HG03108 (cell line): ENCODE results near the gene GRIA4.

Source experiments
- ATAC-seq: cut with Tn5 transposase; IDR thresholded peaks from one replicate; pipeline ENCODE4 v1.9.1; 2021; ENCODE audit warnings: moderate library complexity; ENCODE audit not compliant: unreplicated experiment

The GRIA4 gene

DNA sequence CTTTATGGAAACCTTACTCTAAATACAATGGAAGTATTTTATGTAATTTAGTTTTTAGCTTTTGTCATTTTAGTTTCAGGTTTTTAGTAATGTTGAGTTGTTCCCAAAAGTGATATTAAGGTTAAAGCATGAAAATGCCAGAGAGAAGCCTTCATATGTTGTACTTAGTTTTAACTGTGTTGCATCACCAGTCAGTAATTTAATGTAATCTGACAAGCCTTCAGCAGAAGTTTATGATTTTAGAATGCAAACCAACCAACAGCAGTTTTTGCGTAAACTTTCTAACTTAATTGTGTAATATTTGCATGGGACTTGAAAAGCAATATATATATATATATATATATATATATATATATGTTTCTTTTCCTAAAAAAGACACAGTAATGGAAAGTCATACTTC is 301.6 kb downstream of the GRIA4 start:
- ATAC-seq: no peak

- no peak for ATAC-seq
Measured at GRCh38 chr11:105912666-105913065, 302.8 kb downstream of the GRIA4 start.

GRCh38 chr11:105915021-105915420 is 305.1 kb downstream of the GRIA4 start:
- no peak for ATAC-seq

DNA sequence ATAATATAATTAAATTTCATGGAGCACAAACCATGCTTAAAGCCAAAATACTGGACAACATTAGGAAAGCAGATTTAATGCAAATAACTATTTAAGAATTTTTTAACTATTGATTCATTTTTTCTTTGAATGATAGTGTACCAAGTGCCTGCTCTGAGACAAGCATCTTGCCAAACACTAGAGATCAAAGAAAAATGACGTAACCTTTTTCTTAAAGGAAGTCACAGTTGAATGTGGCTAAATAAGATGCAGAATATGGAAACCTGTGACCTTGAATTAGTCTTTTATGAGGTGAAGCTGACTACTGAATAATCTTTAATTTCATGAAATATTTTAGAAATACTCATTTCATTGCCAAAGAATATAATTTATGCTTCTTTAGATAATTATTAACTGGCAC is 308.2 kb downstream of the GRIA4 start:
- no peak for ATAC-seq

- no peak for ATAC-seq
Measured at GRCh38 chr11:105918600-105918999, 308.7 kb downstream of the GRIA4 start.

- no peak for ATAC-seq
Measured at GRCh38 chr11:105923252-105923651, 313.4 kb downstream of the GRIA4 start.

DNA sequence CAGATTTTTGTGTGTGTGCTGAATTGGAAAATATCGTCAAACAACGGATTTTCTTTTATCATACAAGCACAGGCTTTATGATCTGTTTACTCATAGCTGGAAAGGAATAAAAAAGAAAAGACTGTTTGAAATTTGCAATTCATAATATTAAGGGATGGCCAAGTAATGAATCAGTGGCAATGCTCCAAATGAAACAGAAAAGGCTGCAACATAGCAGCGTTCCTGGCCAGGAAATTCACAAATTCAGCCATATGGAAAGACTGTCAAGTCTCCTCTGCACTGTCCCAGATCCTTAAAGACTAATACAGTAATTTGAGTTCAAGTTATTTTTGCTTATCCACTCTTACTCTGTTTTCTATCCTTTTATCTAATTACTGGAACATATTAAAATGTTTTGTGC is 313.9 kb downstream of the GRIA4 start:
- no peak for ATAC-seq

DNA sequence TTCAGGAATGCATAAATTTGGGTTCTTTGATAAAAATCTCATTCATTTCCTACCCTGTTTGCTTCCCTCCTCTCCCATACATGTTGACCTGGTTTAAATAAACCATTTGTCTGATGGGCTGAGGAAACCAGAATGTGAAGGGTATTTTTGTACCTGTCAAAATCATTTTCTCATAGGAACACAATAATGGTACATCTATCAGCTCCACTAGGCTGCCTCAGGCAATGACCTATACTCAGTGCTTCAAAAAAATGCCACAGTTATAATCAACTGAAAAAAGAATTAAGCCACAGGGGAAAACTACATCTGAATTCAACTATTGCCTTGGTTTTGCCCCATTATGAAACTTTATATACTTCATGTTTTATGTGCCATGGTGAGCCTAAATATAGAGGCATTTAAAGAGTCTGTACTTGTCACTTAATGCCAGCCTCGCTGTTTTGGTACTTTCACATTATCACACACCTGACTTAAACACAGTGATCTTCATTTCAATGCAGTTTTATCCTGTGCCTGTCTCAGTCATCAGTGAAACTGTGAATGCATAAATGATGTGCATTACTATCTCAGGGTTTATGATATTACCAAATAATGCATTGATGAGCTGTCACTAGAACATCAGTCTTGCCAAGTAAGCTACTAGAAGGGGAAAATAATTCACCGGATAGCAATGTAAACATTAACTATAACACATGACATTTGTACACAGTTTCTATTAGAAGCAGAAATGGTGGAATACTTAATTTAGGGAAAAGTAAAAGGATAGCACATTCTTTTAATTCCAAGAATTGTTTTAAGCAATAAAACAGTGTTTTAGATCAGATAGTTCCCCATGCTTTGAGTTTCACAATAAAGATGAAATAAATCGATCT is 319.4 kb downstream of the GRIA4 start:
- ATAC-seq: no peak

DNA sequence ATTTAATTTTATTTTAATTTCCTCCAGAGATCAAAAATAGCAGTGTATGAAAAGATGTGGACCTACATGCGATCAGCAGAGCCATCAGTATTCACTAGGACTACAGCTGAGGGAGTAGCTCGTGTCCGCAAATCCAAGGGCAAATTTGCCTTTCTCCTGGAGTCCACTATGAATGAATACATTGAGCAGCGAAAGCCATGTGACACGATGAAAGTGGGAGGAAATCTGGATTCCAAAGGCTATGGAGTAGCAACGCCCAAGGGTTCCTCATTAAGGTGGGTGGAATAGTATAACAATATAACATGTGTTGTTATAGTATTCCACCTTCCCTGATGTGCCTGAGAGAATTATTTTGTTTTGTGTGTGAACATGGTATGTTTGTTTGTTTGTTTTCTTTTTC is 323.8 kb downstream of the GRIA4 start:
- no peak for ATAC-seq

DNA sequence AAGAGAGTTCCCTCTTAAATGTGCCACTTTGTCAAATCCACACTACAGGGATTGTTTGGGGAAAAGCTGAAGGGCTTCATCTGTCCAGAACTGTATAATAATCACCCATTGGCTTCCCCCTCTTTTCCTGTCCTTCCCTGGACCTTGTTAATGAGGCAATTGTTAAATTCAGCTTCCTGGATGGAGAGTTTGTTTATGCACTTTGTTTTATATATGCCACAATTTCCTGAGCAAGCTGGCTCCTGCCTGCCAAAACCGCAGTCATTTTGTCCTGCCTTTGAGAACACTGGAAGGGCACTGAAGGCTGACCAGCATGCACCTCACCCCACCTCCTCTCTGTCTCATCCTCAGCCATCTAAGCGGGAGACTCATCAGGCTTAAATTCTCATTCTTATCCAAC is 325.9 kb downstream of the GRIA4 start:
- no peak for ATAC-seq

DNA sequence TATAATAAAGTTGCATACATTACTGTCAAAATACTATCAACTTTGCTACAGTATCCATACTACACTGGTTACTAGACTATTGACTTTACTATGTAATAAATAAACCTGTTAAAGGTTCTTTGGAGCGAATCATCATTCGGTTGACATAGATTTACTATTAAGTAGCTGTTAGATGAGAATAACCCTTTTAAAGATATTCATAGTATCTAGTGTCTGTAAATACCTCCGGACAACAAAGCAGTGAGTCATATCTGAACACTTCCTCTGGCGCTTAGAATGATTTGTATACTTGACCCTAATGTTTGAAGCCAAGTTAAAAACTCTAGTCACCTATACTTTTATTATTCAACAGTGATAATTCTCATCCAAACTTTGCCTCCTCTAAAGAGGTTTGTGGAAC is 327.5 kb downstream of the GRIA4 start:
- ATAC-seq: peak; percentile 64

DNA sequence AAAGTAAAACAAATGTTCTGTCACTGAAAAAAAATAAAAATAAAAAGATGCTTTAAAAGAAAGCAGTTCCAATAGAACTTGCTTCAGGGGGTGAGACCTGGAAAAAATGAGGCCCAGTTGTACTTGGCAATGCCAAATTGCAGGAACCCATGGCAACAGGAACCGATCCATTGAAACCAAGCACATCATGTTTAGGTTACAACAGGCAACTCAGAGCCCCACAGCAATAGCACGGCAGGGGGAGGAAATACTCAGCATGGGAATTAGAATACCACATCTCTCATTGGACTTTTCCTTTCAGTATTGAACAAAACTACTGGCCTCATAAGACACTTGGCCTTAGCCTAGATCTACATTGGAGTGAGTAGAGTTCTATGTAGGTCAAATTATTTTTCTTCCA is 327.9 kb downstream of the GRIA4 start:
- no peak for ATAC-seq

DNA sequence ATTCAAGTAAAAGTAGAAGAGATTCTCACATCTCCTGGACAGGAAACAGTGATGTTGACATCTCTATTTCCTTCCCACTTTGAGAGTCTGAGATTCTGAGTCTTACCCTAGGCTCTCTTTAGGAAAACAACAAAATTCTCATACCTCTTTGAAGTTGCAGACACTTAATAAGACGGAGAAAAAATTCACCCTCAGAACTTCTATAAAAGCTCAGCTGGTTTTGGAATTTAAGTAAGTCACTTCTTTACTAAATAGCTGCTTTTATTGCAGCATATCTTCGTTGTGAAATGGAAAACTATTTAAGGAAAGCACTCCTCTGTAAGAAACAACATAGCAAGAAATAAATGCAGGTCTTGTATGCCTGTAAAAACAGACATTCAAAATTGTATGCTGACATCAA is 333.0 kb downstream of the GRIA4 start:
- ATAC-seq: no peak

DNA sequence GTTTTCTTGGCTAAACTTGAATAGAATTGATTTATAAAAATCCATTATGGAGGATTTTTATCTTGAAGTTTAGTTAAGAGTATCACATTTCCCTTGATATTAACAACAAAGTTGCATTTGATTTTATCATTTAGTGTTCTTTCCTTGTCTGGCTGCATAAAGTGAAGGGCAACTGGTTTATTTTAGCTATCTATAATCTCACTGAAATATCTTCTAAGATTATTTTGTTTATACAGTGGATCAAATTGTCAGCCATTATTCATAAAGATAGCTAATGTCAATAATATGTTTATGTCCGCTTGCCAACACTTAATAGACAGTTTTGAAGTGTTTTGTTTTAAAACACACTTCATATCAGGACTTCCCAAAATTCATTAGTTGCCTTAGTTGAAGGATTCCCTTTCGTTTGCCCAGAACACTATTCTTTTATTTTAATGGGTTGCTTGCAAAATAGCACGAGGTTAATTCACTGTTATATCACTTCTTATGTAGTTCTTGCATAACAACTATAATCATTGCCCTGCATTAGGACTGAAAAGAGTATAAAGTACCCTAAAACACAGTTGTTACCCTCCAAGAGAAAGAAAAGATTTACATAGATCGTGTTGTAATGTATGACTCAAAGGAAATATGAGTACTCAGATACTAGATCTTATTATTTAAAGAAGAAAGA is 339.2 kb downstream of the GRIA4 start:
- ATAC-seq: no peak

DNA sequence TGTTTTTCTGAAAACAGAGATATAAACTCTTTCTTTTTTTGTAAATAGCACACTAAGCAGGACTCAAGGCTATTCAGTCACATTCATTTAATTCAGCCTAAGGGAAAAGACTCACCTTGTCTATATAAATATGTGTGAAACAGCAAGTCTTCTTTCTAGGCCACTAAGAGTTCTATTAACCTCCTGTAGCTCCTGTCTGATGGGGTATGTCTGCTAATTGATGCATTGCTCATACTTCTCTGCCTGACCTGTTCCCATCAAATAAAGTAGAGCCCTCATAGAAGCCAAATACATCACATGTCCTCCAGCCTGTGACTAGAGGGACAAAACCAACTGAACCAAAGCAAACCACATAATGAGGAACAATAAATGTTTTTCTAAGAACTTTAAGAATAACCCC is 344.0 kb downstream of the GRIA4 start:
- ATAC-seq: no peak

DNA sequence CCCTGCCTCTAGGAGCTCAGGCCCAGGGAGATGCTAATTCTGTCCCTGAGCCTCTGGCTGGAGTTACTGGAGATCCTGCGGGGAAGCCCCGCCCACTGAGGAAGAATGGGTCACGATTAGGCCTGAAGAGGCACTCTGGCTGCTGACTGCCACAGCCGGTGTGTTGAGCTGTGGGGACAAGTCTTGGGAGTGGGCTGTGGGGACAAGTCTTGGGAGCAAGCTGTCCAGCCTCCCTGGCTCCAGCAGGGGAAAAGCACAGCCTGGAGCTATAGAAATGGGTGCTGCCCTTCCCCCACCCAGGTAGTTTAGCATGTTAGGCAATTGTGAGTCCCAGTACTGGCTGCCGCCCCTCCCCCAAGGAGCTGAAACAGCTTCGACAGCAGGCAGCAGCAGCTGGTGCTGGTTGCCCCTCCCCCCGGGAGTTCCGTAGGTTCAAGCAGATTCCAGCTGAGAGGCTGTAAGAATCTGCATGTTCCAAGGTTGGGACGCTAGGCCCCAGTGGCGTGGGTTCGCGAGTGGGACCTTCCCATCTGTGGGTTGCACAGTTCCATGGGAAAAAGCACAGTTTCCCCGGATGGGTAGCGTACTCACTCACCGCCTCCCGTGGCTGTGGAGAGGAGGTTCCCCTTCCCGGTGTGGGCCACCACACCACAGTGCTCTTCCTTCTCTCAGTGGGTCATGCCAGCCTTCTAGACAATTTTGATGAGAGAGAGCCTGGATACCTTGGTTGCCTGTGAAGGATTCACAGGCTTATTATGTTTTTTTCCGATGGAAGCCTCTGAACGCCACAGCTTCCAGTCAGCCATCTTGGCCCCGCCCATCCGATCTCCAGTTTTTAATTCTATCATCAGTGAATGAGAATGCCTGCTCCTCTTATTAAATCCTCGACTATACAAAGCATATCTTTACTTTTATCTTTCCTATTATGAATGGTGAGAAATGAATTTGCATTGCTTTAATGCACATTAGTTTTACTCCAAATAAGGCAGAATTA is 350.7 kb downstream of the GRIA4 start:
- no peak for ATAC-seq

DNA sequence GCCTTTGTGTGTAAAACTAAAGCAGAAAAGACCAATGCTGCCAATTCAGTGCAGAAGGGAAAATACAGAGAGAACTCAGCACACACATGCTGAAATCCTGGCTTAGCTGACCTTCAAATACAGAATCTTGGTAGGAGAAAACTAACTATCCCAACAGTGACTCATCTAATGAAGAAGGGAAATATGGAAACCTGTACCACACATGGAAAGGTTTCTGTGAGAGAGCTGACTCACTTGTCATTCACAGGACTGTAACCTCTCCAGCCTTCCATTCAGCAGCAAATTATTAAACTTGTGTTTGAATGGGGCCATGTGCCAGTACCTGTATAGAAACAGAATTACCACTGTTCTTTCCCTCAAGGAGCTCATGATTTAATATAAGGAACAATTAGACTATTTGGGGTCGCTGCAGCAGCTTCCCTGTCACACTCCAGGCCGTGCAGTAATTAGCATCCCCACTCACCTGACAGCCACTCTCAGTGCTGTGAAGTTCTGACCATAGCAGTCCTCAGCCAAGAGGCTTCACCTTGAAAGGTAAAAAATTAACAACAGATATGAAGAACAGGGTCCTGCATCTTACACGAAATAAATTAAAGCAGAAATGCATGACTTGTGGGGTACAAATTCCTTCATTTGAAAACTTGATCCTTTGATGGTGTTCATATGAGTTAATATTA is 358.3 kb downstream of the GRIA4 start:
- ATAC-seq: no peak

- ATAC-seq: no peak
Measured at GRCh38 chr11:105969756-105970155, 359.9 kb downstream of the GRIA4 start.

DNA sequence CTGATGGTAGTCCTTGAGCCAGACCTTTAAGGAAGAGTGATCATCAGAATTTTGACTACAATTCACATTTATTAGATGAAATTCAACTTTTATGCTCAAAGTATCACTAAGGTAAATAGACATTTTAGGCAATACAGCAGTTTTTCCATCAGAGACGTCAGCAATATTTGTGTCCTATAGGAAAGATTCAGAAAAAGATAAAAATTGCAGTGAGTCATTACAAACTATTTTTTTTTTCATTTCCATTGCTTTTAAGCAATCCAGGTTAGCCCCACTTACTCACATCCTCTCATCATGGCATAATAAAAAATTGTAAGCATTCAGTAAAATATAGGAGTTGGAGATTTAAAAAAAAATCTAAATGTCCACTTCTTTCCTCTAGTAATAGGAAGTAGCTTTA is 365.3 kb downstream of the GRIA4 start:
- no peak for ATAC-seq

GRCh38 chr11:105979997-105980703 is 370.3 kb downstream of the GRIA4 start:
- no peak for ATAC-seq
